Ishikawa (cell line): ENCODE results near the gene SH3RF2.

Source experiments
- CEBPB ChIP-seq: IDR thresholded peaks from 2 replicates; pipeline ENCODE4 v1.6.1; 2012
- CREB1 ChIP-seq: IDR thresholded peaks from 2 replicates; pipeline ENCODE4 v1.6.1; 2012; ENCODE audit warnings: low read depth
- EGR1 ChIP-seq: IDR thresholded peaks from 2 replicates; pipeline ENCODE4 v1.6.1; 2012
- EP300 ChIP-seq: IDR thresholded peaks from 2 replicates; pipeline ENCODE4 v1.6.1; 2012; ENCODE audit warnings: borderline replicate concordance
- FOXM1 ChIP-seq: IDR thresholded peaks from 2 replicates; pipeline ENCODE4 v1.6.1; 2012; ENCODE audit warnings: low read depth, borderline replicate concordance
- NFIC ChIP-seq: IDR thresholded peaks from 2 replicates; pipeline ENCODE4 v1.6.1; 2012
- RAD21 ChIP-seq: IDR thresholded peaks from 2 replicates; pipeline ENCODE4 v1.6.1; 2012; ENCODE audit warnings: low read depth
- TAF1 ChIP-seq: IDR thresholded peaks from 2 replicates; pipeline ENCODE4 v1.6.1; 2012; ENCODE audit warnings: low read depth, mild to moderate bottlenecking
- TCF12 ChIP-seq: IDR thresholded peaks from 2 replicates; pipeline ENCODE4 v1.6.1; 2012; ENCODE audit warnings: low read depth
- TEAD4 ChIP-seq: IDR thresholded peaks from 2 replicates; pipeline ENCODE4 v1.6.1; 2012
- YY1 ChIP-seq: IDR thresholded peaks from 2 replicates; pipeline ENCODE4 v1.6.1; 2012; ENCODE audit warnings: low read depth
- ZBTB7A ChIP-seq: IDR thresholded peaks from 2 replicates; pipeline ENCODE4 v1.6.1; 2012; ENCODE audit warnings: low read depth
- TF ChIP-seq, protein P1 (sequence below): IDR thresholded peaks from 2 replicates; pipeline ENCODE4 v1.6.1; 2012
- TF ChIP-seq, protein P2 (sequence below): IDR thresholded peaks from 2 replicates; pipeline ENCODE4 v1.6.1; 2012; ENCODE audit warnings: low read depth, mild to moderate bottlenecking
- TF ChIP-seq, protein P3 (sequence below): IDR thresholded peaks from 2 replicates; pipeline ENCODE4 v1.6.1; 2012

The SH3RF2 gene

DNA sequence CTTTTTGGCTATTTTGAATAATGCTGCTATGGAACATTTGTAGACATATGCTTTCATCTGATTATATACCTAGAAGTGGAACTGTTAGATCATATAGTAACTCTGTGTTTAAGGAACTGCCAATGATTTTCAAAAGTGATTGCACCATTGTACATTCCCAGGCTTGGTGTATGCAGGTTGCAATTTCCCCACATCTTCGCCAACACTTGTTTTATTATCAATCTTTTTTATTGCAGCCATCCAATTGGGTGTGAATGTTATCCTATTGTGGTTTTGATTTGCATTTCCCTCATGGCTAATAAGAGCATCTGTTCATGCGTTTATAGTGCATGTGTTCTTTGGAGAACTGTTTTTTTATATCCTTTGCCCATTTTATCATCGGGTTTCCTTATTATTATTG is 87.7 kb downstream of the SH3RF2 start:
- TF ChIP-seq, protein P1, sequence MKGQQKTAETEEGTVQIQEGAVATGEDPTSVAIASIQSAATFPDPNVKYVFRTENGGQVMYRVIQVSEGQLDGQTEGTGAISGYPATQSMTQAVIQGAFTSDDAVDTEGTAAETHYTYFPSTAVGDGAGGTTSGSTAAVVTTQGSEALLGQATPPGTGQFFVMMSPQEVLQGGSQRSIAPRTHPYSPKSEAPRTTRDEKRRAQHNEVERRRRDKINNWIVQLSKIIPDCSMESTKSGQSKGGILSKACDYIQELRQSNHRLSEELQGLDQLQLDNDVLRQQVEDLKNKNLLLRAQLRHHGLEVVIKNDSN: no peak
- TF ChIP-seq YY1: no peak

DNA sequence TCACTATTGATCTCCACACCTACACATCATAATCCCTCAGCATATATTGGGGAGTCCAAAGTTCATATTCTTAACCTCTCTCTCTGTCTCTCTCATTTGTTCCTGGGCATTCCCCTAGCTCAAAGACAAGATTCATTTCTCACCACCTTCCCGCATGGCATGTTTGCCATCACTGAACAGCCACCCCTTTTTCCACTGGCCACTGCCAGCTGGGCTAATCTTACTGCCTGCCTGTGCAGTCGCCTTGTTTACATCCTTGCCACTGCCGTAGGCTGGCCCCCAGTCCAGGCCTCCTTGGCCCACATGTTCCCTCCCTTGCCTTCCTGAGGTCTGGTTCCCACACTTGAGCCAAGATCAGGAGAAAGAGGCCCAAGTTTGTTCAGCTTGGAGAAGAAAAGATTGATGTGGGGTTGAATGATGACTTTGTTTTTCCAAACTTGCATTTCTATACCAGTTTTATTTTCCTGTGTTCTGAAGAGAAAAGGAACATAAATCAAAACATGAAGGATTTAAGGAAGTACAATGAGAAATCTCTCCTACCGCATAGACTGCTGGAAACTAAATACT is 88.8 kb downstream of the SH3RF2 start:
- TF ChIP-seq CREB1 (no peak), EP300 (no peak), TCF12 (no peak), TAF1 (no peak), YY1 (no peak), NFIC (no peak), ZBTB7A (no peak), FOXM1 (no peak), CEBPB (no peak), RAD21 (no peak), TEAD4 (no peak), EGR1 (no peak)
- TF ChIP-seq, protein P2, sequence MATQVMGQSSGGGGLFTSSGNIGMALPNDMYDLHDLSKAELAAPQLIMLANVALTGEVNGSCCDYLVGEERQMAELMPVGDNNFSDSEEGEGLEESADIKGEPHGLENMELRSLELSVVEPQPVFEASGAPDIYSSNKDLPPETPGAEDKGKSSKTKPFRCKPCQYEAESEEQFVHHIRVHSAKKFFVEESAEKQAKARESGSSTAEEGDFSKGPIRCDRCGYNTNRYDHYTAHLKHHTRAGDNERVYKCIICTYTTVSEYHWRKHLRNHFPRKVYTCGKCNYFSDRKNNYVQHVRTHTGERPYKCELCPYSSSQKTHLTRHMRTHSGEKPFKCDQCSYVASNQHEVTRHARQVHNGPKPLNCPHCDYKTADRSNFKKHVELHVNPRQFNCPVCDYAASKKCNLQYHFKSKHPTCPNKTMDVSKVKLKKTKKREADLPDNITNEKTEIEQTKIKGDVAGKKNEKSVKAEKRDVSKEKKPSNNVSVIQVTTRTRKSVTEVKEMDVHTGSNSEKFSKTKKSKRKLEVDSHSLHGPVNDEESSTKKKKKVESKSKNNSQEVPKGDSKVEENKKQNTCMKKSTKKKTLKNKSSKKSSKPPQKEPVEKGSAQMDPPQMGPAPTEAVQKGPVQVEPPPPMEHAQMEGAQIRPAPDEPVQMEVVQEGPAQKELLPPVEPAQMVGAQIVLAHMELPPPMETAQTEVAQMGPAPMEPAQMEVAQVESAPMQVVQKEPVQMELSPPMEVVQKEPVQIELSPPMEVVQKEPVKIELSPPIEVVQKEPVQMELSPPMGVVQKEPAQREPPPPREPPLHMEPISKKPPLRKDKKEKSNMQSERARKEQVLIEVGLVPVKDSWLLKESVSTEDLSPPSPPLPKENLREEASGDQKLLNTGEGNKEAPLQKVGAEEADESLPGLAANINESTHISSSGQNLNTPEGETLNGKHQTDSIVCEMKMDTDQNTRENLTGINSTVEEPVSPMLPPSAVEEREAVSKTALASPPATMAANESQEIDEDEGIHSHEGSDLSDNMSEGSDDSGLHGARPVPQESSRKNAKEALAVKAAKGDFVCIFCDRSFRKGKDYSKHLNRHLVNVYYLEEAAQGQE: no peak
- TF ChIP-seq, protein P1: no peak
- TF ChIP-seq, protein P3, sequence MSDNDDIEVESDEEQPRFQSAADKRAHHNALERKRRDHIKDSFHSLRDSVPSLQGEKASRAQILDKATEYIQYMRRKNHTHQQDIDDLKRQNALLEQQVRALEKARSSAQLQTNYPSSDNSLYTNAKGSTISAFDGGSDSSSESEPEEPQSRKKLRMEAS: no peak

DNA sequence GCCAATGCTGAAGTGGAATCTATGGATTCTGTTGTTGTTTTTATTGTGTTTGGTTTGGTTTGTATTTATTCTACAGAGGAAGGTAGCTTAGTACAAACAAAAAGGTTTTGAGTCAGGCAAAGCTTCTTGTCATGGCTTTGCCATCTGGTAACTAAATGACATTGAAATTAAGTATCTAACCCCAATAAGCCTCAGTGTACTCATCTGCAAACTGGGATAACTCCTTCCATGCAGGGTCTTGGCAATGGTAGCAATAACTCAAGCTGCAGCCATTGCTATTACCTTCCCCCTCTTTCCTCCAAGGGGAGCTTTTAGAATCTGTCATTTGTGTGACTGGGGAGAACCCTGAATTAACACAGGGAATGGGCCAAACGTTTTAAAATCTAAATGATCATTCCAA is 89.3 kb downstream of the SH3RF2 start:
- TF ChIP-seq TEAD4 (no peak), EP300 (no peak), FOXM1 (no peak), CEBPB (no peak)
- TF ChIP-seq, protein P2: no peak
- TF ChIP-seq, protein P1: no peak
- TF ChIP-seq, protein P3: no peak

DNA sequence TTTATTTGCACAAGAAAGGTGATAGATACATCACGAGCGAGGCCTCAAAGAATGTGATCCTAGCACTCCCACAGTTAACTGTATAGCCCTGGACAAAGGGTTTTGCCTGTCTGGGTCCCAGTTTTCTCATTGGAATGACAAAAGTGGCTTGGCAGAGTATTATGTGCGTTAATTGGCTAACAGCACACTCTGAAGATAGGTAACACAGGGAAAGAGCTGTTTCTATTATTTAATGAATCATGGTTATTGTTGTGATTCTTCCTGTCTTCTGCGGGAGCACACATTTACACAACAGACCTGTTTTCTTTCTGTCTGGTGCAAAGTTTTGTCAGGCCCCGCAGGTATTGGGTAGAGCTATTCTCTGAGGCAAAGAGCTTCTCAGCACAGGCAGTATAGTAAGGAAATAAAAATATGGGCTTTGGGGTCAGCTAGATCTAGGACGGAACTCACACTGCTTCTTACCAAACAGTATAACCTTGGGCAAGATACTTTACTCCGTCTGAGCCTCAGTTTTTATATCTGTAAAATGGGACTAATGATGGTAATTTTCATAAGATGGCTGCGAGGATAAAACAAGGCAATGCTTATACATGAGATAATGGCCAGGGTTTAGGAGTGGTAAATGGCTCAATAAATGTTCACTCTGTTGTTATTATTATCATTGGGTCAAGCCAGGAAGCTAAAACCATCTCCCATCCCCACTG is 90.1 kb downstream of the SH3RF2 start:
- TF ChIP-seq, protein P1: no peak
- TF ChIP-seq NFIC: no peak
- TF ChIP-seq, protein P3: no peak
- TF ChIP-seq, protein P2: no peak
- TF ChIP-seq CEBPB: no peak
- TF ChIP-seq TEAD4: no peak
